Erythroblast (primary cell): ENCODE results near the gene GRIFIN.

ENCODE experiments used
- GATA1 ChIP-seq: IDR thresholded peaks from 2 replicates; pipeline ENCODE4 v1.6.1; 2011; ENCODE audit warnings: low read depth, mild to moderate bottlenecking, control low read depth, low read length, moderate library complexity
- POLR2A ChIP-seq: IDR thresholded peaks from 2 replicates; pipeline ENCODE4 v1.6.1; 2011; ENCODE audit warnings: mild to moderate bottlenecking, low read length

GRCh38 chr7:2484868-2485267 lies 8.7 kb upstream of the GRIFIN start:
- TF ChIP-seq POLR2A (no peak), GATA1 (no peak)
